GM18520 (cell line): Measurements from ENCODE around the gene INPP5F.

ENCODE experiments used
- ATAC-seq: cut with Tn5 transposase; IDR thresholded peaks from one replicate; pipeline ENCODE4 v1.9.1; 2021; ENCODE audit not compliant: unreplicated experiment

Gene INPP5F

GRCh38 chr10:119725828-119726675, at the start of gene INPP5F:
TSS of gene INPP5F (plus strand) at chr10:119726050. CDS start at chr10:119726263, 213 bp downstream.
- ATAC-seq: peak; percentile 72

GRCh38 chr10:119677126-119677525, 48.7 kb upstream of the INPP5F start:
- no peak for ATAC-seq

- ATAC-seq: no peak
Measured at GRCh38 chr10:119677904-119678755, 47.7 kb upstream of the INPP5F start.

- ATAC-seq: no peak
Measured at GRCh38 chr10:119679480-119679829, 46.4 kb upstream of the INPP5F start.

- ATAC-seq: no peak
Measured at GRCh38 chr10:119680050-119680449, 45.8 kb upstream of the INPP5F start.

- ATAC-seq: no peak
Measured at GRCh38 chr10:119680650-119681081, 45.2 kb upstream of the INPP5F start.

- ATAC-seq: peak; percentile 80
Measured at GRCh38 chr10:119686465-119687191, 39.2 kb upstream of the INPP5F start.

GRCh38 chr10:119687192-119688032, 38.4 kb upstream of the INPP5F start:
- ATAC-seq: no peak

GRCh38 chr10:119688033-119688508, 37.8 kb upstream of the INPP5F start:
- no peak for ATAC-seq

- no peak for ATAC-seq
Measured at GRCh38 chr10:119689016-119689580, 36.8 kb upstream of the INPP5F start.

- no peak for ATAC-seq
Measured at GRCh38 chr10:119691726-119692125, 34.1 kb upstream of the INPP5F start.

- ATAC-seq: no peak
Measured at GRCh38 chr10:119693262-119693957, 32.4 kb upstream of the INPP5F start.

- no peak for ATAC-seq
Measured at GRCh38 chr10:119694608-119695007, 31.2 kb upstream of the INPP5F start.

GRCh38 chr10:119700321-119700954, 25.4 kb upstream of the INPP5F start:
- ATAC-seq: peak; percentile 38

- ATAC-seq: no peak
Measured at GRCh38 chr10:119701861-119702260, 24.0 kb upstream of the INPP5F start.

GRCh38 chr10:119702583-119702982, 23.3 kb upstream of the INPP5F start:
- no peak for ATAC-seq

- ATAC-seq: no peak
Measured at GRCh38 chr10:119703903-119704508, 21.8 kb upstream of the INPP5F start.

GRCh38 chr10:119705434-119705831, 20.4 kb upstream of the INPP5F start:
- peak; percentile 50 for ATAC-seq
